Measurements from ENCODE around the gene MSLN. TPM values are rescaled to one million over a fixed set of nuclear protein-coding genes. Genes with fewer than 3 reads are reported as not detected.

MSLN gene
- total RNA-seq, 1 donor from 2014 or later, result 0.91 TPM

GRCh38 chr16:785563-786535 lies 25.3 kb downstream of the MSLN start:
- H3K4me1 ChIP-seq, result peaks cover 32% of the 10 kb centered on the region
- intact Hi-C loops (cut with micrococcal nuclease), result no loop called here

DNA sequence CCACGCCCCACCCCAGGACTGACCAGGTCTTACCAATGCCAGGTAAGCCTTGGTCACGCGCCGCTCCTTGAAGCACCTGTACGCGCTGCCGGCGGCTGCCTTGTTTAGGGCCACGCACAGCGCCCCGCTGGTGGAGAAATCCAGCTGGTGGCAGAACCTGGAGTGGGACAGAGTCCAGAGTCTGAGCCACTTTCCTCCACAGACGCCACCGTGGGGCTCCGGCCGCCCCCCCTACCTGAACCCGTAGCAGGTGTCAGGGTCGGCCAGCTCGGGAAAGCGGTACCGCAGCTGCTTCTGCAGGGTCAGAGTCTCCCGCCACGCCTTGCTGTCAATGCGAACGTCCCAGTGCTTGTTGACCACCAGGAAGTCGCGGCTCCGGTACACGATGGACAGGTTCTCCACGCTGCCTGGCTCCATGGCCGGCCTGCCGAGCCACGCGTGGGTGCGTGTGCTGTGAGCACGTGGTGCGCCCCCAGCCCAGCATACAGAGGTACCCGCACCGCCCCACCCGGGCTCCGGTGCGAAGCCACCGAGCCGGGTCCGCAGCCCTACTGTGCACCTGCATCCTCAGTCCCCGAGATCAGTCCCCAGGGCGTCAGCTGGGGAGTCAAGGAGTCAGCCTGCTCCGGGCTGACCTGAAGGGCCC lies 26.9 kb downstream of the MSLN start:
- Histone ChIP-seq H3K4me1 (peaks cover 32% of the 10 kb centered on the region), H3K9me3 (replicated peaks) (no peaks in the 10 kb centered on the region), H3K36me3 (peaks cover 8% of the 10 kb centered on the region), H3K4me3 (peak overlapping the region; percentile 99), H3K27ac (replicated peaks) (peak overlapping the region; percentile 85), H3K27me3 (ENCODE audit: low read depth) (peaks cover 13% of the 10 kb centered on the region)
- TF ChIP-seq, protein P1, sequence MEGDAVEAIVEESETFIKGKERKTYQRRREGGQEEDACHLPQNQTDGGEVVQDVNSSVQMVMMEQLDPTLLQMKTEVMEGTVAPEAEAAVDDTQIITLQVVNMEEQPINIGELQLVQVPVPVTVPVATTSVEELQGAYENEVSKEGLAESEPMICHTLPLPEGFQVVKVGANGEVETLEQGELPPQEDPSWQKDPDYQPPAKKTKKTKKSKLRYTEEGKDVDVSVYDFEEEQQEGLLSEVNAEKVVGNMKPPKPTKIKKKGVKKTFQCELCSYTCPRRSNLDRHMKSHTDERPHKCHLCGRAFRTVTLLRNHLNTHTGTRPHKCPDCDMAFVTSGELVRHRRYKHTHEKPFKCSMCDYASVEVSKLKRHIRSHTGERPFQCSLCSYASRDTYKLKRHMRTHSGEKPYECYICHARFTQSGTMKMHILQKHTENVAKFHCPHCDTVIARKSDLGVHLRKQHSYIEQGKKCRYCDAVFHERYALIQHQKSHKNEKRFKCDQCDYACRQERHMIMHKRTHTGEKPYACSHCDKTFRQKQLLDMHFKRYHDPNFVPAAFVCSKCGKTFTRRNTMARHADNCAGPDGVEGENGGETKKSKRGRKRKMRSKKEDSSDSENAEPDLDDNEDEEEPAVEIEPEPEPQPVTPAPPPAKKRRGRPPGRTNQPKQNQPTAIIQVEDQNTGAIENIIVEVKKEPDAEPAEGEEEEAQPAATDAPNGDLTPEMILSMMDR (IDR thresholded peaks at IDR 0.05; ENCODE audit: borderline replicate concordance), result no peak
- intact Hi-C loops (cut with micrococcal nuclease), result no loop called here
- DNase-seq, result no peak

More at GRCh38 chr16:785563-786535, 25.3 kb downstream of the MSLN start:
- no peak overlapping the region for H3K4me3 ChIP-seq
- H3K27me3 ChIP-seq (ENCODE audit: low read depth), result peaks cover 29% of the 10 kb centered on the region
- no peak overlapping the region for H3K27ac ChIP-seq (replicated peaks)
- peak; percentile 66 for DNase-seq
- H3K36me3 ChIP-seq, result peaks cover 8% of the 10 kb centered on the region
- H3K9me3 ChIP-seq (replicated peaks), result no peaks in the 10 kb centered on the region
- TF ChIP-seq, protein P1 (IDR thresholded peaks at IDR 0.05; ENCODE audit: borderline replicate concordance), result peak; percentile 80

DNA sequence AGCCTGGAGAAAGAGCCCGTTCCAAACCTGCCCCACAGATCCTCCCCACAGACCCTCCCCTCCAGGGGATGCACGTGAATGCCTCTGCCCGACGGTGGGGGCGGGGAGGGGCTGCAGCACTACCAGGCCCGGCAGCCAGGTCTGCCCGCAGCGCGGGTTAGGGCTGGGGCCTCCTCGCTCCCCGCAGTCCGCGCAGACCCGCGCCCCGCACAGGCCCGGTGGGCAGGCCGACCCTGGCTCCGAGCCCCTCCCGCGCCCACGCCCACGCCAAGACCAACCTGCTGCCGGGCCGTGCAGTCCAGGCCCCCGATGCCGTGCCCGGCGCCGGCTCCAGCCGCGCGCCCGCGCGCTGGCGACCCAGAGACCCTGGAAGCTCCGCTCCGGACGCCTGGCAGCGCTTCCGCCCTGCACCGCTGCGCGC lies 27.5 kb downstream of the MSLN start, which contains the start of gene RPUSD1:
Gene RPUSD1 (minus strand): TSS at position 404 of the 421 bp plus-strand sequence. CDS start 644 bp downstream, outside the sequence.
- peaks cover 32% of the 10 kb centered on the region for H3K4me1 ChIP-seq
- peak; percentile 25 for DNase-seq
- TF ChIP-seq, protein P1 (IDR thresholded peaks at IDR 0.05; ENCODE audit: borderline replicate concordance), result peak; percentile 14
- intact Hi-C loops (cut with micrococcal nuclease), result no loop called here
- H3K9me3 ChIP-seq (replicated peaks), result no peaks in the 10 kb centered on the region
- peak within 1 kb of the TSS; percentile 85 for H3K27ac ChIP-seq (replicated peaks)
- H3K36me3 ChIP-seq, result peaks cover 8% of the 10 kb centered on the region
- peaks cover 8% of the 10 kb centered on the region for H3K27me3 ChIP-seq (ENCODE audit: low read depth)
- peak within 1 kb of the TSS; percentile 99 for H3K4me3 ChIP-seq

GRCh38 chr16:788399-789126 lies 28.0 kb downstream of the MSLN start, which contains the start of gene CHTF18:
Gene CHTF18 (plus strand): TSS chr16:788620. CDS start chr16:788685, 65 bp downstream.
- intact Hi-C loops (cut with micrococcal nuclease), result no loop called here
- peak; percentile 93 for DNase-seq
- Histone ChIP-seq H3K27ac (replicated peaks) (peak within 1 kb of the TSS; percentile 85), H3K4me1 (peaks cover 30% of the 10 kb centered on the region), H3K27me3 (ENCODE audit: low read depth) (peaks cover 2% of the 10 kb centered on the region), H3K9me3 (replicated peaks) (no peaks in the 10 kb centered on the region), H3K36me3 (peaks cover 8% of the 10 kb centered on the region), H3K4me3 (peak within 1 kb of the TSS; percentile 99)
- TF ChIP-seq, protein P1 (IDR thresholded peaks at IDR 0.05; ENCODE audit: borderline replicate concordance), result no peak
